NOMO-1 treated with DMSO at 0.1 percent for 48 hours (cell line): Measurements from ENCODE around the gene COL19A1.
"Not testable (repeated sequence)": the region's sequence is repeated elsewhere in the genome, so short reads cannot be mapped to it uniquely, and the experiment has no call there.

ENCODE experiments used
- DNase-seq: peaks from one replicate; lab custom pipeline; 2025; ENCODE audit not compliant: unreplicated experiment; lab: John Stamatoyannopoulos, UW

The COL19A1 gene

GRCh38 chr6:69957985-69958559, 91.7 kb downstream of the COL19A1 start:
- DNase-seq = no peak

GRCh38 chr6:69958978-69959377, 92.6 kb downstream of the COL19A1 start:
- no peak for DNase-seq

- not testable (repeated sequence) for DNase-seq
These were observed 99.6 kb downstream of the COL19A1 start for GRCh38 chr6:69965974-69966373.

- DNase-seq = no peak
These were observed 106.8 kb downstream of the COL19A1 start for GRCh38 chr6:69973138-69973537.

- DNase-seq = no peak
These were observed 107.4 kb downstream of the COL19A1 start for GRCh38 chr6:69973763-69974162.

GRCh38 chr6:69974193-69974592, 107.8 kb downstream of the COL19A1 start:
- DNase-seq = no peak

GRCh38 chr6:69976591-69977090, 110.3 kb downstream of the COL19A1 start:
- DNase-seq = no peak

GRCh38 chr6:69980624-69981023, 114.3 kb downstream of the COL19A1 start:
- no peak for DNase-seq

GRCh38 chr6:69984506-69984905, 118.2 kb downstream of the COL19A1 start:
- DNase-seq = no peak

- DNase-seq = no peak
These were observed 118.8 kb downstream of the COL19A1 start for GRCh38 chr6:69985180-69985579.

GRCh38 chr6:69987550-69987949, 121.2 kb downstream of the COL19A1 start:
- no peak for DNase-seq

- DNase-seq = no peak
These were observed 122.2 kb downstream of the COL19A1 start for GRCh38 chr6:69988458-69989126.

- no peak for DNase-seq
These were observed 127.9 kb downstream of the COL19A1 start for GRCh38 chr6:69994251-69994650.

GRCh38 chr6:70008189-70008588, 141.8 kb downstream of the COL19A1 start:
- DNase-seq = no peak

GRCh38 chr6:70010339-70010738, 144.0 kb downstream of the COL19A1 start:
- DNase-seq = not testable (repeated sequence)

GRCh38 chr6:70023201-70023600, 156.8 kb downstream of the COL19A1 start:
- DNase-seq = not testable (repeated sequence)

- no peak for DNase-seq
These were observed 161.9 kb downstream of the COL19A1 start for GRCh38 chr6:70028246-70028645.

- DNase-seq = no peak
These were observed 162.6 kb downstream of the COL19A1 start for GRCh38 chr6:70028926-70029325.

- no peak for DNase-seq
These were observed 167.4 kb downstream of the COL19A1 start for GRCh38 chr6:70033781-70034180.

GRCh38 chr6:70037445-70037844, 171.1 kb downstream of the COL19A1 start:
- DNase-seq = no peak

GRCh38 chr6:70040766-70041165, 174.4 kb downstream of the COL19A1 start:
- no peak for DNase-seq

- DNase-seq = no peak
These were observed 175.1 kb downstream of the COL19A1 start for GRCh38 chr6:70041411-70041810.

GRCh38 chr6:70045413-70045812, 179.1 kb downstream of the COL19A1 start:
- DNase-seq = no peak
